T-helper 1 cell treated with Interleukin-12 subunit alpha and Interleukin-12 subunit beta and Interleukin-4 antibody, amounts not matched to agents 30 μg/mL and 1 μg/mL, for 36 hours (primary cell): ENCODE data around the gene NPEPPS.
"Not testable (repeated sequence)": the region's sequence is repeated elsewhere in the genome, so short reads cannot be mapped to it uniquely, and the experiment has no call there.

ENCODE experiments used
- H3K27ac Mint-ChIP-seq: one replicate; pipeline ENCODE4 v1.8.0; 2021; ENCODE audit warnings: mild to moderate bottlenecking, mixed read lengths
- H3K27me3 Mint-ChIP-seq: one replicate; pipeline ENCODE4 v1.8.0; 2021; ENCODE audit warnings: low read depth, mixed read lengths
- H3K36me3 Mint-ChIP-seq: one replicate; pipeline ENCODE4 v1.8.0; 2021; ENCODE audit warnings: low read depth, mixed read lengths
- H3K4me1 Mint-ChIP-seq: one replicate; pipeline ENCODE4 v1.8.0; 2021; ENCODE audit warnings: low read depth, mixed read lengths
- H3K4me3 Mint-ChIP-seq: one replicate; pipeline ENCODE4 v1.8.0; 2021; ENCODE audit warnings: mild to moderate bottlenecking, moderate library complexity, mixed read lengths
- H3K9me3 Mint-ChIP-seq: one replicate; pipeline ENCODE4 v1.8.0; 2021; ENCODE audit warnings: mixed read lengths

NPEPPS gene

GRCh38 chr17:47539085-47539484 lies 8.2 kb downstream of the NPEPPS start:
- H3K27ac Mint-ChIP-seq: not testable (repeated sequence)
- peaks cover 10% of the 10 kb centered on the region for H3K4me1 Mint-ChIP-seq

GRCh38 chr17:47541676-47542075 lies 10.8 kb downstream of the NPEPPS start:
- not testable (repeated sequence) for H3K4me1 Mint-ChIP-seq, H3K36me3 Mint-ChIP-seq, H3K27ac Mint-ChIP-seq, H3K9me3 Mint-ChIP-seq, H3K27me3 Mint-ChIP-seq, H3K4me3 Mint-ChIP-seq

More at GRCh38 chr17:47539085-47539484, 8.2 kb downstream of the NPEPPS start:
- not testable (repeated sequence) for H3K36me3 Mint-ChIP-seq, H3K4me3 Mint-ChIP-seq, H3K27me3 Mint-ChIP-seq, H3K9me3 Mint-ChIP-seq

DNA sequence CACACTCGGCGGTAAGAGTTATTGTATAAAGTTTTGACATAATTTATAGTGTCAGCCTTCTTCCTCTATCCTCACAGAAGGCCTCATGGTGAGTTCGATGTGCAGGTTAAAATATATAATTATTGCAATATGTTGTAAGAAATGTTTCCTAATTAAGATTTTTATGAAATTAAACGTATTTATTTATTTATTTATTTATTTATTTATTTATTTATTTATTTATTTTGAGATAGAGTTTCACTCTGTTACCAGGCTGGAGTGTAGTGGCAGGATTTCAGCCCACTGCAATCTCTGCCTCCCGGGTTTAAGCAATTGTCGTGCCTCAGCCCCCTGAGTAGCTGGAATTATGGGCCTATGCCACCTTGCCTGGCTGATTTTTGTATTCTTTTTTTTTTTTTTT lies 13.4 kb downstream of the NPEPPS start:
- H3K4me3 Mint-ChIP-seq, H3K4me1 Mint-ChIP-seq, H3K27ac Mint-ChIP-seq, H3K27me3 Mint-ChIP-seq, H3K36me3 Mint-ChIP-seq, H3K9me3 Mint-ChIP-seq: not testable (repeated sequence)

DNA sequence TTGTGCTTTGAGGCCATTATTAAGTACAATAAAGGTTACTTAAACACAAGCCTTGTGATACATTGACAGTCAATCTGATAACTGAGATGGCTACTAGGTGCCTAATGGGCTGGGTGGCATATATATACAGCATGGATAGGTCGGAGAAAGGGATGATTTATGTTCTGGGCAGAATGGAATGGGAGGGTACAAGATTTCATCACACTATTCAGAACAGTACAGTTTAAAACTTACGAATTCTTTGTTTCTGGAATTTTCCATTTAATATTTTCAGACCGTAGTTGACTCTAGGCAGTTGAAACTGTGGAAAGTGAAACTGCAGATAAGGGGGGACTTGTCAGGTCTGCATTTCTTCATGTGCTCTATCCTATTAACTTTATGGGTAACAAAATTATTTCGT lies 23.8 kb downstream of the NPEPPS start:
- H3K36me3 Mint-ChIP-seq, H3K27ac Mint-ChIP-seq, H3K27me3 Mint-ChIP-seq, H3K9me3 Mint-ChIP-seq, H3K4me3 Mint-ChIP-seq, H3K4me1 Mint-ChIP-seq: not testable (repeated sequence)

DNA sequence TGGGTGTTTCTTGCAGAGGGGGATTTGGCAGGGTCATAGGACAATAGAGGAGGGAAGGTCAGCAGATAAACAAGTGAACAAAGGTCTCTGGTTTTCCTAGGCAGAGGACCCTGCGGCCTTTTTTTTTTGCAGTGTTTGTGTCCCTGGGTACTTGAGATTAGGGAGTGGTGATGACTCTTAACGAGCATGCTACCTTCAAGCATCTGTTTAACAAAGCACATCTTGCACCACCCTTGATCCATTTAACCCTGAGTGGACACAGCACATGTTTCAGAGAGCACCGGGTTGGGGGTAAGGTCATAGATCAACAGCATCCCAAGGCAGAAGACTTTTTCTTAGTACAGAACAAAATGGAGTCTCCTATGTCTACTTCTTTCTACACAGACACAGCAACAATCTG lies 25.2 kb downstream of the NPEPPS start:
- H3K9me3 Mint-ChIP-seq: not testable (repeated sequence)

GRCh38 chr17:47560517-47561043 lies 29.7 kb downstream of the NPEPPS start:
- not testable (repeated sequence) for H3K4me3 Mint-ChIP-seq, H3K27me3 Mint-ChIP-seq

More for the DNA sequence above, 25.2 kb downstream of the NPEPPS start:
- not testable (repeated sequence) for H3K4me3 Mint-ChIP-seq, H3K27me3 Mint-ChIP-seq, H3K36me3 Mint-ChIP-seq, H3K4me1 Mint-ChIP-seq, H3K27ac Mint-ChIP-seq

DNA sequence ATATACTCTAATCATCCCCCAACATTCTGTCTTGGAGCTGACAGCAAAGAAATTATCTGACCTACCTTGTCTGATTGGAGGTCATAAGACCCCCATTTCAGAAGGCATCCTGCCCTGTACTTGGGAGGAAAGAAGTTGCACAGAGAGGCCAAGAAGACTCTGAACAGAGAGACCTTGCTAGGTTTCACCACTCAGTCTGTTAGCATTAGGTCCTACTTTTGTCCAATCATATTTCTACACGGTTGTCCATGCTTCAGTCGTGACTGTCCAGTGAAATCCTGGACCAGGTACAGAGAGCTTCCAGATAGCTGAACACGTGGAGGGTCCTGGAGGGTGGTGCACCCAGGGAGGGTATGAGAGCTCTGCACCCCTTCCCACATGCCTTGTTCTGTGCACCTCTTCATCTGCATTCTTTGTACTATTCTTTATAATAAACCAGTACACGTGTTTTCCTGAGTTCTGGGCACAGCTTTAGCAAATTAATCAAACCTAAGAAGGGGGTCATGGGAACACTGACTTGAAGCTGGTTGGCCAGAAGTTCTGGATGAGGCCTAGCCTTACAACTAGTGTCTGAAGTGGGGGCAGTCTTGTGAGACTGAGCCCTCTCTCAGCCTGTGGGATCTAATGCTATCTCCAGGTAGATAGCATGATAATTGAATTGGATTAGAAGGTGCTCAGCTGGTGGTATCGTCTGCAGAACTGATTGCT lies 30.9 kb downstream of the NPEPPS start:
- H3K27me3 Mint-ChIP-seq, H3K4me1 Mint-ChIP-seq, H3K36me3 Mint-ChIP-seq, H3K27ac Mint-ChIP-seq, H3K4me3 Mint-ChIP-seq, H3K9me3 Mint-ChIP-seq: not testable (repeated sequence)

More at GRCh38 chr17:47560517-47561043, 29.7 kb downstream of the NPEPPS start:
- H3K4me1 Mint-ChIP-seq, H3K27ac Mint-ChIP-seq, H3K9me3 Mint-ChIP-seq, H3K36me3 Mint-ChIP-seq: not testable (repeated sequence)

- peaks cover 12% of the 10 kb centered on the region for H3K4me1 Mint-ChIP-seq
- H3K27me3 Mint-ChIP-seq, H3K36me3 Mint-ChIP-seq, H3K4me3 Mint-ChIP-seq, H3K9me3 Mint-ChIP-seq, H3K27ac Mint-ChIP-seq: not testable (repeated sequence)
Measured at GRCh38 chr17:47562406-47562705, 31.4 kb downstream of the NPEPPS start.

- H3K9me3 Mint-ChIP-seq, H3K4me1 Mint-ChIP-seq, H3K4me3 Mint-ChIP-seq, H3K27me3 Mint-ChIP-seq, H3K27ac Mint-ChIP-seq: not testable (repeated sequence)
- H3K36me3 Mint-ChIP-seq: peaks cover 10% of the 10 kb centered on the region
Measured at GRCh38 chr17:47567261-47567660, 36.4 kb downstream of the NPEPPS start.

DNA sequence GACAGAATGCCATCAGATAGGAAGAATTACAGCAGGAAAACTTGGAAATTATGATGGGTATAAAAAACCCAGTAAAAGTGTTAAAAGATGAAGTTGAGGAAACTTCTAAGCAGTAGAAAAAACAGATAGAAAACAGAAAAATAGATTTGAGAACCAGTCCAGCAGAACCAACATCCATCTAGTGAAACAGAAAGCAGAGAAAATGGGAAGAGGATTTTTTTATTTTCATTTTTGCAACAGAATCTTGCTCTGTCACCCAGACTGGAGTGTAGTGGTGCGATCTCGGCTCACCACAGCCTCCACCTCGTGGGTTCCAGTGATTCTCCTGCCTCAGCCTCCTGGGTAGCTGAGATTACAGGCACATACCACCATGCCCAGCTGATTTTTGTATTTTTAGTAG lies 41.7 kb downstream of the NPEPPS start:
- not testable (repeated sequence) for H3K4me1 Mint-ChIP-seq, H3K27me3 Mint-ChIP-seq, H3K9me3 Mint-ChIP-seq, H3K27ac Mint-ChIP-seq, H3K4me3 Mint-ChIP-seq
- peaks cover 10% of the 10 kb centered on the region for H3K36me3 Mint-ChIP-seq

DNA sequence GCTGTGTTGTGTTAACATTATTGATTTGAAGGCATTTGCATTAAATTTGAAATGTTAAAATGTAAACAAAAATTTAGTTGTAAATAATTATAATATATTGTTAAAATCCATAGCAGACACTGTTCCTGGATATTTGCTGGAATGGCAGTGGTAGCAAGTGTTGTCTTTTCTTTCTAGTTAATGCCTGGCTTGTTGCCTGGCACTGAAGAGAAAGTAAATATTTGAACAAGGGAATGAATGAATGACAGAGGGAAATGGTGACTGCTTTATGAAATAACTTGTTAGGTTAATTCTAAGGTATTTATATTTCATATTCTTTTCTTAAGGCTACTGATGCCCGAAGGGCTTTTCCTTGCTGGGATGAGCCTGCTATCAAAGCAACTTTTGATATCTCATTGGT lies 51.5 kb downstream of the NPEPPS start:
- not testable (repeated sequence) for H3K4me3 Mint-ChIP-seq, H3K27ac Mint-ChIP-seq, H3K9me3 Mint-ChIP-seq, H3K36me3 Mint-ChIP-seq, H3K27me3 Mint-ChIP-seq, H3K4me1 Mint-ChIP-seq

- H3K4me3 Mint-ChIP-seq, H3K4me1 Mint-ChIP-seq, H3K36me3 Mint-ChIP-seq, H3K27me3 Mint-ChIP-seq, H3K27ac Mint-ChIP-seq, H3K9me3 Mint-ChIP-seq: not testable (repeated sequence)
Measured at GRCh38 chr17:47586378-47587055, 55.6 kb downstream of the NPEPPS start.

GRCh38 chr17:47593522-47593921 lies 62.6 kb downstream of the NPEPPS start:
- H3K27ac Mint-ChIP-seq, H3K4me1 Mint-ChIP-seq, H3K9me3 Mint-ChIP-seq, H3K4me3 Mint-ChIP-seq, H3K27me3 Mint-ChIP-seq: not testable (repeated sequence)
- H3K36me3 Mint-ChIP-seq: peaks cover 26% of the 10 kb centered on the region

GRCh38 chr17:47603830-47604597 lies 73.1 kb downstream of the NPEPPS start:
- Mint-ChIP-seq H3K27me3 (no peaks in the 10 kb centered on the region), H3K9me3 (no peaks in the 10 kb centered on the region), H3K4me1 (peaks cover 5% of the 10 kb centered on the region), H3K4me3 (no peak overlapping the region), H3K27ac (no peak overlapping the region), H3K36me3 (peaks cover 40% of the 10 kb centered on the region)

DNA sequence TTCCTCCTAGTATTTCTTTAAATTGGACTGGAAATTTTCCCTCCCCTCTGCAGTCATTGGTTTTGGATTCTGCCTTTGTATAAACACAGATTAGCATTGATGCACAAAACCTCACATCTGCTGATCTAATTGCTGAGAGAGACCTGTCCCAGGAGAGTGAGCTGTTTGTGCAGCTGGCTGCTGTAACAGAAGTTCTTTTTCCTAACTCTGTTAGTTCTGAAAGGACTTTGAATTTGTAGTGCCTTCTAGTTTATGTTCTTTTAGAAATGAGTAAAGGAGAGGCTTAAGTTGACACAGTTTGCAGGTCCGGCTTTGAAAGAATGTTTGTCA lies 73.7 kb downstream of the NPEPPS start:
- peaks cover 6% of the 10 kb centered on the region for H3K4me1 Mint-ChIP-seq
- H3K9me3 Mint-ChIP-seq: no peaks in the 10 kb centered on the region
- H3K4me3 Mint-ChIP-seq: no peak overlapping the region
- H3K27ac Mint-ChIP-seq: no peak overlapping the region
- H3K36me3 Mint-ChIP-seq: peaks cover 38% of the 10 kb centered on the region
- no peaks in the 10 kb centered on the region for H3K27me3 Mint-ChIP-seq
